H1 (cell line): Measurements from ENCODE around the gene G3BP1.

Experiments
- CEBPB ChIP-seq: IDR thresholded peaks from 2 replicates; pipeline ENCODE4 v1.6.1; 2012; ENCODE audit warnings: low read depth, low read length
- CHD2 ChIP-seq: IDR thresholded peaks from 2 replicates; pipeline ENCODE4 v1.6.1; 2012; ENCODE audit warnings: low read length, improper control_type of control experiment
- EP300 ChIP-seq, 2 experiments: IDR thresholded peaks; 1 replicate in 1 of 2; 2 replicates in 1 of 2; pipeline ENCODE4 v1.6.1; 2011 to 2012; ENCODE audit warnings: low read depth in 2 of 2, low read length in 2 of 2, mild to moderate bottlenecking in 2 of 2, borderline replicate concordance in 1 of 2, inconsistent platforms in 1 of 2, moderate library complexity in 1 of 2
- EZH2 ChIP-seq: fragments of 200-600 bp; sonication (generic); IDR thresholded peaks from 2 replicates; pipeline ENCODE4 v1.7.1; 2012; ENCODE audit warnings: low read depth, mild to moderate bottlenecking, moderate library complexity, low read length, inconsistent platforms; ENCODE audit not compliant: severe bottlenecking
- RAD21 ChIP-seq, 2 experiments: IDR thresholded peaks in 1 of 2; conservative IDR thresholded peaks in 1 of 2; 2 replicates each; pipeline ENCODE4 v1.6.1; 2011; ENCODE audit warnings: low read depth in 2 of 2, low read length in 2 of 2, improper control_type of control experiment in 1 of 2, inconsistent platforms in 1 of 2, mild to moderate bottlenecking in 1 of 2, moderate library complexity in 1 of 2
- SIN3A ChIP-seq, 2 experiments: IDR thresholded peaks in 1 of 2; conservative IDR thresholded peaks in 1 of 2; 2 replicates each; pipeline ENCODE4 v1.6.1; 2011 to 2012; ENCODE audit warnings: low read length in 2 of 2, improper control_type of control experiment in 1 of 2, low read depth in 1 of 2, mild to moderate bottlenecking in 1 of 2
- TBP ChIP-seq: IDR thresholded peaks from 2 replicates; pipeline ENCODE4 v1.6.1; 2011; ENCODE audit warnings: low read depth, low read length, improper control_type of control experiment
- TF ChIP-seq, protein P1 (sequence below), 3 experiments: IDR thresholded peaks; 1 replicate in 2 of 3; 2 replicates in 1 of 3; pipeline versions ENCODE4 v1.5.1 to v1.6.1; 2011; ENCODE audit warnings: low read length in 3 of 3, mild to moderate bottlenecking in 3 of 3, inconsistent platforms in 2 of 3, low read depth in 1 of 3, moderate library complexity in 1 of 3; ENCODE audit not compliant: insufficient read depth in 1 of 3; ENCODE audit errors: control extremely low read depth in 1 of 3

DNA sequence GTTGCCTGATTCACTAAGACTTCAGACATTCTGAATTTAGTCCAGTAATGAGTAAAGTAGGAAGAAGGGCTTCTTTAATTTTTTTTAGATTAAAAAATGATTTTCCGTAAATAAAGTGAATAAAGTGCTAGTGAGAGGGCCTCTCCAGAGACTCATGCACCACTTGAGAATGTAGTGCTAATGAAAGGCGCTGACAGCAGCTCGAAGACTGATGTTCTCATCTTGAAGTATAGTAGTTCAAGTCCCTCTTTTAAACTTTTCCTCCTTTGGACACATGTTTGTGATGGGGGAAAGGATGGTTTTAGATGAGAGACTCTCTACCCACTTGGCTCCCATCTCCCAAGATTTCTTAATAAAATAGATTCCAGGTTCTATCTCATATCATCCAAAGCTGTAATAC, 48.5 kb downstream of the G3BP1 start:
- TF ChIP-seq EZH2 (no peak), CEBPB (no peak), SIN3A (conservative IDR thresholded peaks at IDR 0.05 in 1 of 2, IDR thresholded peaks at IDR 0.05 in 1 of 2; ENCODE audit: low read depth in 1 of 2, low read length in 2 of 2) (no peak), TBP (no peak), EP300 (IDR thresholded peaks at IDR 0.05; ENCODE audit: borderline replicate concordance in 1 of 2, low read depth in 2 of 2, low read length in 2 of 2) (no peak), RAD21 (IDR thresholded peaks at IDR 0.05 in 1 of 2, conservative IDR thresholded peaks at IDR 0.05 in 1 of 2; ENCODE audit: low read depth in 2 of 2, low read length in 2 of 2) (no peak), CHD2 (no peak)
- TF ChIP-seq, protein P1, sequence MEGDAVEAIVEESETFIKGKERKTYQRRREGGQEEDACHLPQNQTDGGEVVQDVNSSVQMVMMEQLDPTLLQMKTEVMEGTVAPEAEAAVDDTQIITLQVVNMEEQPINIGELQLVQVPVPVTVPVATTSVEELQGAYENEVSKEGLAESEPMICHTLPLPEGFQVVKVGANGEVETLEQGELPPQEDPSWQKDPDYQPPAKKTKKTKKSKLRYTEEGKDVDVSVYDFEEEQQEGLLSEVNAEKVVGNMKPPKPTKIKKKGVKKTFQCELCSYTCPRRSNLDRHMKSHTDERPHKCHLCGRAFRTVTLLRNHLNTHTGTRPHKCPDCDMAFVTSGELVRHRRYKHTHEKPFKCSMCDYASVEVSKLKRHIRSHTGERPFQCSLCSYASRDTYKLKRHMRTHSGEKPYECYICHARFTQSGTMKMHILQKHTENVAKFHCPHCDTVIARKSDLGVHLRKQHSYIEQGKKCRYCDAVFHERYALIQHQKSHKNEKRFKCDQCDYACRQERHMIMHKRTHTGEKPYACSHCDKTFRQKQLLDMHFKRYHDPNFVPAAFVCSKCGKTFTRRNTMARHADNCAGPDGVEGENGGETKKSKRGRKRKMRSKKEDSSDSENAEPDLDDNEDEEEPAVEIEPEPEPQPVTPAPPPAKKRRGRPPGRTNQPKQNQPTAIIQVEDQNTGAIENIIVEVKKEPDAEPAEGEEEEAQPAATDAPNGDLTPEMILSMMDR (IDR thresholded peaks at IDR 0.05; ENCODE audit: control extremely low read depth in 1 of 3, insufficient read depth in 1 of 3, low read depth in 1 of 3, low read length in 3 of 3): no peak
